Fibroblast of upper back skin (primary cell): ENCODE data around the gene KRT25.

ENCODE experiments used
- DNase-seq: peaks from one replicate; pipeline ENCODE4 v3.0.0-alpha.2; 2013

The KRT25 gene

DNA sequence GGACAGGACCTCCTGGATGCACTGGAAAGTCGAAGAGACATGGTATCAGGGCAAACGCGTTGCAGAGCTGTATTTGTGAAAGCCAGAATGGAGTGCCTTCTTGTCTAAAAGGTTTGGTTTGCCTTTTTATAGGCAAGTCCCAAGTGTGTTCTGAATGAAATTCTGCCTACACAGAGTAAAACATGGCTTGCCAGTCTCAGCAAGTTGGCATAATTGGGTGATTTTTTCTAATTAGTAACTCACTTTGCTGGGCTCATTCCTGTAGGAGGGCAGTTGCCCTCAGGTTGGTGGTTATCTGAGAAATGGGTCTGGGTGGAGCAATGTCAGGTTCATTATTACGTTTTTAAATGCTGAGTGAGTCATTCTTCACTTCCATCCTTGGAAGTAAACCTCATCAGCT is at the start of gene KRT25:
Gene KRT25, minus strand, starts transcription at position 101 of the 400 bp plus-strand sequence. Its CDS starts 60 bp downstream, at position 41.
- DNase-seq: no peak

GRCh38 chr17:40803617-40804082 is 48.5 kb upstream of the KRT25 start:
- peak; percentile 66 for DNase-seq

GRCh38 chr17:40801157-40801556 is 46.0 kb upstream of the KRT25 start:
- no peak for DNase-seq

- DNase-seq: no peak
Observed at GRCh38 chr17:40800381-40800780, 45.2 kb upstream of the KRT25 start.

- DNase-seq: no peak
Observed at GRCh38 chr17:40799859-40800258, 44.7 kb upstream of the KRT25 start, which contains the start of gene KRT28. TSS of gene KRT28 (minus strand) at chr17:40799959. CDS start at chr17:40799893, 66 bp downstream.

- DNase-seq: no peak
Observed at GRCh38 chr17:40796846-40797245, 41.7 kb upstream of the KRT25 start.

- no peak for DNase-seq
Observed at GRCh38 chr17:40795019-40795667, 40.0 kb upstream of the KRT25 start.

DNA sequence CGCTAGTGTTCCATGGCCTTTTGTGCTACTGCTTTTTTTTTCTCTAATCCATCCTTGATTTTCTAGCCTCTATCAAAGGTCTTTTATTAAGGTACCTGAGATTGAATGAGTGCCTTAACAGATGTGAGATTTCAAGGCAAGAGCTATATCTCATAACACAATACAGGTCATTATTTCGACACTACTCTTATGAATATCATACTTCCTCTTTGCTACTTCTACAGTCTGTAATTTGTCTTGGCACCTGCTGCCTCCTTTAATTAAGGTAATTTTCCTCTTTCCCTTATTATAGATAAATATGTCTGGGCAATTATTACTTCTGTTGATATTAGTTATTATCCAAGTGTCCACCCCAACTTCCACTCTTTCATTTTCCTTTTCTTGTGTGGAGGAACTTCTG is 39.3 kb upstream of the KRT25 start:
- DNase-seq: no peak

GRCh38 chr17:40793832-40794231 is 38.7 kb upstream of the KRT25 start:
- DNase-seq: no peak

- DNase-seq: peak; percentile 50
Observed at GRCh38 chr17:40791787-40792436, 36.8 kb upstream of the KRT25 start.

GRCh38 chr17:40791111-40791510 is 36.0 kb upstream of the KRT25 start:
- peak; percentile 17 for DNase-seq

DNA sequence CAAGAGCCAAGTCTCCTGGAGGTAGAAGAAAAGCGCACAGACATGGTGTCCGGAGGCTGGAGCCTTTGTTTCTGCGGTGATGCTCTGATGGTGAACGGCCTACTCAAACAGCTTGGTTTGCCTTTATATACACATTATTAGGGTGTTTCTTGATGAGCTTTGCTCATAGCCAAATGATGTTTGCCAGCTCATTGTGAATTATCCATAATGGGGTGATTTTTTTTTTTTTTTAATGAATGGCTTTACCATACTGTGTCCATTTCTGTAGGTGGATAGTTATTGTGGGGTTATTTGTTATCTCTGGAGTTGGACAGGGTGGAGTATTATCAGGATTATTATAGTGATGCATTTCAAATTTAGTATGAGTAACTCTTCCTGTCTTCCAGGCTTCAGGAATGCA is 27.3 kb upstream of the KRT25 start, which contains the start of gene KRT27:
Gene KRT27, minus strand, starts transcription at position 101 of the 400 bp plus-strand sequence. Its CDS starts 57 bp downstream, at position 44.
- no peak for DNase-seq

DNA sequence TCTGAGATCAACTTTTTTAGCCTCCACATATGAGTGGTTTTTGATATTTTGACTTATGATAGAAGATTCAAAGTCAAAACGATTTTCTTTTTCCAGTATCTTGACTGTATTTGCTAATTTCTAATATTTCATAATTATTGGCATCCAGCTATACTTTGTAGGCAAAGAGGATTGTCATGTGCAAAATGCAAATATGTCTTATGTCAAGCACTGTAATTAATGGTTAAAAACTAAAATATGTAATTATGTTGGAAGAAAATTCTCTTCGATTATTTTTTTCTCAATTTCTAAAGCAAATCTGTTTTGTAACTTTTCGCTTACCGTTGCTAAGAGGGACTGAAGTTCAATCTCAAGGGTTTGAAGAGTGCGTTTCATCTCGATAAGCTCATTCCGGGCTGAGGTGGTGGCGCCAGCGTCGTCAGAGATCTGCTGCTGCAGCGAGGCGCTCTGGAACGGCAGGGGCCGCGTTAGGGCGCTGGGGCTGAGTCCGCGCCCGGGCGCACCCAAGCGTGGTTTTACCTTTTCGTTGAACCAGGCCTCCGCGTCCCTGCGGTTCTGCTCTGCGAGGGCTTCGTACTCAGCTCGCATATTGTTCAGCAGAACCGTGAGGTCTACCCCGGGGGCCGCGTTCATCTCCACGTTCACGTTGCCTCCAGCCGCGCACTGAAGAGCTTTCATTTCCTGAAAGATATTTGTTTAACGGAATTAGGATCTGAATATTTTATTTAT is 24.2 kb upstream of the KRT25 start:
- no peak for DNase-seq

- DNase-seq: no peak
Observed at GRCh38 chr17:40778461-40778860, 23.3 kb upstream of the KRT25 start.

GRCh38 chr17:40777971-40778370 is 22.8 kb upstream of the KRT25 start:
- DNase-seq: no peak

GRCh38 chr17:40777459-40777858 is 22.3 kb upstream of the KRT25 start:
- no peak for DNase-seq

- DNase-seq: no peak
Observed at GRCh38 chr17:40775945-40776344, 20.8 kb upstream of the KRT25 start.

- DNase-seq: no peak
Observed at GRCh38 chr17:40772101-40772500, 17.0 kb upstream of the KRT25 start, which contains the start of gene KRT26. TSS of gene KRT26 (minus strand) at chr17:40772201. CDS start at chr17:40772113, 88 bp downstream.

DNA sequence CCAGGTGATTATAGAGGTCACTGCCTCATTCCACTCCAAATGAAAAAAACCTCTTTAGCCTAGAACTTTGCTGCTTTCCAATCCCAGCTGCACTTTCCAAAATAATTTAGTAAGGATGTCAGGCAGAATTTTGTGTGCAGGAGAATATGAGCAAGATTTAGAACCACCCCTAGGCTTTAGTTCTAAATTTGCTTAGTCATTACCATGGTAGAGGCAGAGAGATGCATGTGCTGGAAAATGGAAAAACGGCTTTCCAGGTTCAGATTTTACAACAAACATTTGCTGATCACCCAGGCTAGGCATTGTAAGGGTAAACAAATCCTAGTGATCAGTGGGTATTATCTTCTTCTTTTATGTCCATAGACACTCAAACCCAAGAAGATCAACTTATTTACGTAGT is 10.5 kb upstream of the KRT25 start:
- no peak for DNase-seq

DNA sequence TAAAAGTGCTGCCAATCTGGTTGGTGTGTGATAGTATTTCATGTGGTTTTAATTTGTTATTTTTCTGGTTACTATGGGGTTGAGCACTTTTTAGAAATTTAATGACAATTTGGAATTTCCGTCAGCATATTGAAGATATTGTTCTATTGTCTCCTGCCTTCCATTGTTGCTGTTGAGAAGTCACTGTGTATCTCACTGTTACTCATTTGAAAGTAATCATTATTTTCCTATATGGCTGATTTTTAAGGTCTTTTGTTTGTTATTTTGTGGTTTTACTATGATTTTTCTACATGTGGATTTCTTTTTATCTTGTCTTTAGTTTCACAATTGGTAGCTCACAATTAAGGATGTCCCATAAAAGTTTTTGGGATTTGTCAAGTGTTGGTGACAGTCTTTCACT is 8.6 kb upstream of the KRT25 start:
- no peak for DNase-seq

GRCh38 chr17:40760105-40761016 is 5.2 kb upstream of the KRT25 start:
- DNase-seq: no peak

DNA sequence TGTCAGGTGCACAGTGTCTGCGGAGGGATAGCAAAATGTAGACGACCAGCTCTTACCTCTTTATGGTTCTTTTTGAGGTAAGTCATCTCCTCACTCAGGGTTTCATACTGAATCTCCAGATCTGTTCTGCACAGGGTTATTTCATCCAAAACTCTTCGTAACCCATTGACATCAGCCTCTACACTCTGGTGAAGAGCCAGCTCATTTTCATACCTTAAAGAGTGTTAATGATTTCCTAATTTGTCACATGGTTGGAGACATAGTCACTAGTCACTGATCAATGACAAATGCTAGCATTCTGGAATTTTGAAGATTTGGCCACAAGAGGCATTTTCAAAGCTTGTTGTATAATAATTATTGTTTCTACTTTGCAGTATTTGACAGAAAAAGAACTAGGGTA is 1.3 kb downstream of the KRT25 start:
- DNase-seq: no peak
